Liver (tissue), 9 donors: ENCODE measurements around the gene INTS15. TPM values are rescaled to one million over a fixed set of nuclear protein-coding genes. Genes with fewer than 3 reads are reported as not detected.

ENCODE experiments used
- DNase-seq: peaks from one replicate; pipeline ENCODE4 v3.0.0-alpha.2; 2017; ENCODE audit warnings: low spot score
- H3K27ac ChIP-seq, 2 donors: one replicate each; pipeline ENCODE4 v1.7.0; 2013; ENCODE audit warnings: inconsistent platforms in 2 of 2, low read length in 2 of 2, control low read depth in 1 of 2, low read depth in 1 of 2, mild to moderate bottlenecking in 1 of 2
- H3K27me3 ChIP-seq, 4 donors: one replicate each; pipeline versions ENCODE4 v1.6.1 to v1.7.0; 2013; ENCODE audit warnings: low read length in 3 of 4, inconsistent platforms in 1 of 4, mild to moderate bottlenecking in 1 of 4, moderate library complexity in 1 of 4; ENCODE audit not compliant: control insufficient read depth in 4 of 4, insufficient read depth in 4 of 4
- H3K36me3 ChIP-seq, 4 donors: one replicate each; pipeline versions ENCODE4 v1.6.1 to v1.7.0; 2013; ENCODE audit warnings: low read length in 3 of 4, mild to moderate bottlenecking in 3 of 4, low read depth in 1 of 4, moderate library complexity in 1 of 4; ENCODE audit not compliant: control insufficient read depth in 4 of 4, insufficient read depth in 3 of 4
- H3K4me1 ChIP-seq, 4 donors: one replicate each; pipeline versions ENCODE4 v1.6.1 to v1.7.0; 2013; ENCODE audit warnings: low read length in 3 of 4, mild to moderate bottlenecking in 3 of 4, moderate library complexity in 1 of 4; ENCODE audit not compliant: control insufficient read depth in 4 of 4, insufficient read depth in 4 of 4
- H3K4me3 ChIP-seq, 3 donors: one replicate each; pipeline versions ENCODE4 v1.6.1 to v1.7.0; 2013; ENCODE audit warnings: low read length in 3 of 3, control low read depth in 1 of 3, low read depth in 1 of 3, mild to moderate bottlenecking in 1 of 3
- H3K9ac ChIP-seq, 2 donors: one replicate each; pipeline ENCODE4 v1.7.0; 2013; ENCODE audit warnings: low read length in 2 of 2, mild to moderate bottlenecking in 2 of 2, moderate library complexity in 2 of 2, control low read depth in 1 of 2, low read depth in 1 of 2
- H3K9me3 ChIP-seq, 4 donors: one replicate each; pipeline versions ENCODE4 v1.6.1 to v1.7.0; 2013; ENCODE audit warnings: low read length in 3 of 4; ENCODE audit not compliant: control insufficient read depth in 4 of 4
- EGR1 ChIP-seq, 2 donors: IDR thresholded peaks; 2 replicates each; pipeline ENCODE4 v1.6.1; 2016 to 2018; ENCODE audit warnings: antibody characterized with exemption in 2 of 2, low read depth in 2 of 2
- FOXA1 ChIP-seq: IDR thresholded peaks from 2 replicates; pipeline ENCODE4 v1.6.1; 2016; ENCODE audit warnings: antibody characterized with exemption
- FOXA2 ChIP-seq: IDR thresholded peaks from 2 replicates; pipeline ENCODE4 v1.6.1; 2016; ENCODE audit warnings: antibody characterized with exemption
- GABPA ChIP-seq, 2 donors: IDR thresholded peaks in 1 of 2; conservative IDR thresholded peaks in 1 of 2; 2 replicates each; pipeline ENCODE4 v1.6.1; 2016; ENCODE audit warnings: antibody characterized with exemption in 2 of 2, mild to moderate bottlenecking in 1 of 2, moderate library complexity in 1 of 2
- HNF4A ChIP-seq, 2 donors: conservative IDR thresholded peaks; 2 replicates each; pipeline ENCODE4 v1.6.1; 2016; ENCODE audit warnings: antibody characterized with exemption in 2 of 2, mild to moderate bottlenecking in 2 of 2
- HNF4G ChIP-seq: IDR thresholded peaks from 2 replicates; pipeline ENCODE4 v1.6.1; 2016; ENCODE audit warnings: antibody characterized with exemption
- JUND ChIP-seq, 2 donors: IDR thresholded peaks; 2 replicates each; pipeline ENCODE4 v1.6.1; 2016; ENCODE audit warnings: antibody characterized with exemption in 2 of 2
- NR2F2 ChIP-seq: IDR thresholded peaks from 2 replicates; pipeline ENCODE4 v1.6.1; 2016; ENCODE audit warnings: antibody characterized with exemption
- RAD21 ChIP-seq, 2 donors: IDR thresholded peaks; 2 replicates each; pipeline ENCODE4 v1.6.1; 2016; ENCODE audit warnings: antibody characterized with exemption in 2 of 2, mild to moderate bottlenecking in 2 of 2
- TAF1 ChIP-seq: conservative IDR thresholded peaks from 2 replicates; pipeline ENCODE4 v1.6.1; 2016; ENCODE audit warnings: antibody characterized with exemption, mild to moderate bottlenecking
- YY1 ChIP-seq: IDR thresholded peaks from 2 replicates; pipeline ENCODE4 v1.6.1; 2016; ENCODE audit warnings: antibody characterized with exemption, mild to moderate bottlenecking
- WGBS: extraction: QIAGEN DNeasy Blood & Tissue Kit; methylation state at CpG from one replicate; pipeline ENCODE4 v1.1.7; 2013; 5-methylcytosine and 5-hydroxymethylcytosine counted together
- polyA plus RNA-seq, 2 donors: library from polyadenylated mRNA; stranded (reverse) in 1 of 2; unstranded in 1 of 2; fragments of 200-250 nt in 1 of 2; fragments of >200 nt in 1 of 2; fragmentation: Nextera tagmentation in 1 of 2; extraction: Ambion mirVana in 1 of 2; gene quantifications; one replicate each; pipeline versions ENCODE4 v1.2.1 to v1.2.3, GENCODE V29; 2013 to 2015
- total RNA-seq, 2 donors: library from RNA; depleted of rRNA; stranded (reverse); fragments of >200 nt; gene quantifications; one replicate each; pipeline ENCODE4 v1.2.3, GENCODE V29; 2014
- TF ChIP-seq, protein P1 (sequence below): IDR thresholded peaks from 2 replicates; pipeline ENCODE4 v1.6.1; 2016; ENCODE audit warnings: antibody characterized with exemption, mild to moderate bottlenecking
- TF ChIP-seq, protein P2 (sequence below): IDR thresholded peaks from 2 replicates; pipeline ENCODE4 v1.6.1; 2016; ENCODE audit warnings: antibody characterized with exemption
- TF ChIP-seq, protein P3 (sequence below): IDR thresholded peaks from 2 replicates; pipeline ENCODE4 v1.6.1; 2016; ENCODE audit warnings: antibody characterized with exemption
- TF ChIP-seq, protein P4 (sequence below): fragments of 150-350 bp; IDR thresholded peaks from 2 replicates; pipeline ENCODE4 v1.5.1; 2017; ENCODE audit warnings: improper control_type of control experiment, low read depth, low read length; ENCODE audit not compliant: missing input control
- TF ChIP-seq, protein P5 (sequence below): IDR thresholded peaks from 2 replicates; pipeline ENCODE4 v1.6.1; 2016; ENCODE audit warnings: antibody characterized with exemption
- donor health status: healthy.
- donor health status: healthy.
- donor health status: healthy.
- donor health status: healthy.
- donor health status: healthy.

The INTS15 gene
- total and polyA plus RNA-seq, 4 donors, result 5.2 to 10.4 (median 8.2) TPM

DNA sequence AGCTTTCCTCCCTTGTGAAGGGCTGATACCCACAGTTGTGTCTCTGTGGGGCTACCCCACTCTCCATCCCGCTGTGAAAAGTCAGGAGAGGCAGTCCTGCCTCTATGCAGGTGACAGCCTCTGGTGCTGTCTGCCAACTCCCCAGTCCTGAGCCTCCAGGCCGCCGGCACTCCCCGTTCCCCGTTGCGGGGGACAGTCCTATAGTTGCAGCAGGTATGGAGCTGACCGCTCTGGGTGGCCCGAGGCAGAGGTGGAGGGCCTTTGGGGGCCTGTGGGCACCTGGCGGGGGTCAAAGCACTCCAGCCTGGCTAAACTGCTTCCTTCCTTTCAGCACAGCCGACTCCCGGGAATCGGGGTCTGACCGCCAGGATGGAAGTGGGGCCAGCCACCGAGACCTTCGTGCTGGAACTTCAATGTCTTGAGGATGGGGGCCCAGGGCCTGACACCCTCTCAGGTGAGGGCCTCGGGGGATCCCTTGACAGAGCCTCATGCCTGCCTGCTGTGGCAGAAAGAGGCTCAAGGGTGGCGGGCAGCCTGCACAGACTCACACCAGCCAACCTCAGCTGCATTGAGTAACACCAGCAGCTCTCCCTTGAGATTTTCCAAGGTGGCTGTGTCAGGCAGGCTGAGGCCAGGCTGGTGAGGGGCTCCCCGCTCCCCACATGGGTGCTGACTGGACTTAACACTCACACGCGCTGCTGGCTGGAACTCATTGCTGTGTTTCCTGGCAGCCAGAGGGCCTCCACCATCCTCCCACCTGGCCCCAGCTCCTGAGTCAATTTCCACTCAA, 27.2 kb downstream of the INTS15 start:
- Histone ChIP-seq H3K4me1 (peaks cover 0 to 7% (median 5%) of the 10 kb centered on the region in 4 donors), H3K36me3 (no peaks in the 10 kb centered on the region), H3K9me3 (no peaks in the 10 kb centered on the region), H3K27me3 (peaks cover 0 to 4% (median 3%) of the 10 kb centered on the region in 4 donors), H3K9ac (no peak overlapping the region), H3K4me3 (no peak overlapping the region), H3K27ac (no peak overlapping the region)
- no peak for DNase-seq
- TF ChIP-seq GABPA (IDR thresholded peaks at IDR 0.05 in 1 of 2, conservative IDR thresholded peaks at IDR 0.05 in 1 of 2), result no peak
- TF ChIP-seq, protein P1, sequence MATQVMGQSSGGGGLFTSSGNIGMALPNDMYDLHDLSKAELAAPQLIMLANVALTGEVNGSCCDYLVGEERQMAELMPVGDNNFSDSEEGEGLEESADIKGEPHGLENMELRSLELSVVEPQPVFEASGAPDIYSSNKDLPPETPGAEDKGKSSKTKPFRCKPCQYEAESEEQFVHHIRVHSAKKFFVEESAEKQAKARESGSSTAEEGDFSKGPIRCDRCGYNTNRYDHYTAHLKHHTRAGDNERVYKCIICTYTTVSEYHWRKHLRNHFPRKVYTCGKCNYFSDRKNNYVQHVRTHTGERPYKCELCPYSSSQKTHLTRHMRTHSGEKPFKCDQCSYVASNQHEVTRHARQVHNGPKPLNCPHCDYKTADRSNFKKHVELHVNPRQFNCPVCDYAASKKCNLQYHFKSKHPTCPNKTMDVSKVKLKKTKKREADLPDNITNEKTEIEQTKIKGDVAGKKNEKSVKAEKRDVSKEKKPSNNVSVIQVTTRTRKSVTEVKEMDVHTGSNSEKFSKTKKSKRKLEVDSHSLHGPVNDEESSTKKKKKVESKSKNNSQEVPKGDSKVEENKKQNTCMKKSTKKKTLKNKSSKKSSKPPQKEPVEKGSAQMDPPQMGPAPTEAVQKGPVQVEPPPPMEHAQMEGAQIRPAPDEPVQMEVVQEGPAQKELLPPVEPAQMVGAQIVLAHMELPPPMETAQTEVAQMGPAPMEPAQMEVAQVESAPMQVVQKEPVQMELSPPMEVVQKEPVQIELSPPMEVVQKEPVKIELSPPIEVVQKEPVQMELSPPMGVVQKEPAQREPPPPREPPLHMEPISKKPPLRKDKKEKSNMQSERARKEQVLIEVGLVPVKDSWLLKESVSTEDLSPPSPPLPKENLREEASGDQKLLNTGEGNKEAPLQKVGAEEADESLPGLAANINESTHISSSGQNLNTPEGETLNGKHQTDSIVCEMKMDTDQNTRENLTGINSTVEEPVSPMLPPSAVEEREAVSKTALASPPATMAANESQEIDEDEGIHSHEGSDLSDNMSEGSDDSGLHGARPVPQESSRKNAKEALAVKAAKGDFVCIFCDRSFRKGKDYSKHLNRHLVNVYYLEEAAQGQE, result no peak
- no peak for TF ChIP-seq EGR1 (IDR thresholded peaks at IDR 0.05; ENCODE audit: low read depth in 2 of 2)
- TF ChIP-seq TAF1, result no peak
- TF ChIP-seq RAD21 (IDR thresholded peaks at IDR 0.05), result no peak
- no peak for TF ChIP-seq YY1
- TF ChIP-seq FOXA2, result no peak
- TF ChIP-seq, protein P2, sequence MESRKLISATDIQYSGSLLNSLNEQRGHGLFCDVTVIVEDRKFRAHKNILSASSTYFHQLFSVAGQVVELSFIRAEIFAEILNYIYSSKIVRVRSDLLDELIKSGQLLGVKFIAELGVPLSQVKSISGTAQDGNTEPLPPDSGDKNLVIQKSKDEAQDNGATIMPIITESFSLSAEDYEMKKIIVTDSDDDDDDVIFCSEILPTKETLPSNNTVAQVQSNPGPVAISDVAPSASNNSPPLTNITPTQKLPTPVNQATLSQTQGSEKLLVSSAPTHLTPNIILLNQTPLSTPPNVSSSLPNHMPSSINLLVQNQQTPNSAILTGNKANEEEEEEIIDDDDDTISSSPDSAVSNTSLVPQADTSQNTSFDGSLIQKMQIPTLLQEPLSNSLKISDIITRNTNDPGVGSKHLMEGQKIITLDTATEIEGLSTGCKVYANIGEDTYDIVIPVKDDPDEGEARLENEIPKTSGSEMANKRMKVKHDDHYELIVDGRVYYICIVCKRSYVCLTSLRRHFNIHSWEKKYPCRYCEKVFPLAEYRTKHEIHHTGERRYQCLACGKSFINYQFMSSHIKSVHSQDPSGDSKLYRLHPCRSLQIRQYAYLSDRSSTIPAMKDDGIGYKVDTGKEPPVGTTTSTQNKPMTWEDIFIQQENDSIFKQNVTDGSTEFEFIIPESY, result no peak
- TF ChIP-seq, protein P3, sequence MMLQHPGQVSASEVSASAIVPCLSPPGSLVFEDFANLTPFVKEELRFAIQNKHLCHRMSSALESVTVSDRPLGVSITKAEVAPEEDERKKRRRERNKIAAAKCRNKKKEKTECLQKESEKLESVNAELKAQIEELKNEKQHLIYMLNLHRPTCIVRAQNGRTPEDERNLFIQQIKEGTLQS, result no peak
- no peak for TF ChIP-seq HNF4G
- TF ChIP-seq HNF4A (conservative IDR thresholded peaks at IDR 0.05), result no peak
- no peak for TF ChIP-seq FOXA1
- TF ChIP-seq, protein P4, sequence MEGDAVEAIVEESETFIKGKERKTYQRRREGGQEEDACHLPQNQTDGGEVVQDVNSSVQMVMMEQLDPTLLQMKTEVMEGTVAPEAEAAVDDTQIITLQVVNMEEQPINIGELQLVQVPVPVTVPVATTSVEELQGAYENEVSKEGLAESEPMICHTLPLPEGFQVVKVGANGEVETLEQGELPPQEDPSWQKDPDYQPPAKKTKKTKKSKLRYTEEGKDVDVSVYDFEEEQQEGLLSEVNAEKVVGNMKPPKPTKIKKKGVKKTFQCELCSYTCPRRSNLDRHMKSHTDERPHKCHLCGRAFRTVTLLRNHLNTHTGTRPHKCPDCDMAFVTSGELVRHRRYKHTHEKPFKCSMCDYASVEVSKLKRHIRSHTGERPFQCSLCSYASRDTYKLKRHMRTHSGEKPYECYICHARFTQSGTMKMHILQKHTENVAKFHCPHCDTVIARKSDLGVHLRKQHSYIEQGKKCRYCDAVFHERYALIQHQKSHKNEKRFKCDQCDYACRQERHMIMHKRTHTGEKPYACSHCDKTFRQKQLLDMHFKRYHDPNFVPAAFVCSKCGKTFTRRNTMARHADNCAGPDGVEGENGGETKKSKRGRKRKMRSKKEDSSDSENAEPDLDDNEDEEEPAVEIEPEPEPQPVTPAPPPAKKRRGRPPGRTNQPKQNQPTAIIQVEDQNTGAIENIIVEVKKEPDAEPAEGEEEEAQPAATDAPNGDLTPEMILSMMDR, result no peak
- TF ChIP-seq NR2F2, result no peak
- WGBS, result 95% methylated on average over 20 of the region's 20 CpGs

DNA sequence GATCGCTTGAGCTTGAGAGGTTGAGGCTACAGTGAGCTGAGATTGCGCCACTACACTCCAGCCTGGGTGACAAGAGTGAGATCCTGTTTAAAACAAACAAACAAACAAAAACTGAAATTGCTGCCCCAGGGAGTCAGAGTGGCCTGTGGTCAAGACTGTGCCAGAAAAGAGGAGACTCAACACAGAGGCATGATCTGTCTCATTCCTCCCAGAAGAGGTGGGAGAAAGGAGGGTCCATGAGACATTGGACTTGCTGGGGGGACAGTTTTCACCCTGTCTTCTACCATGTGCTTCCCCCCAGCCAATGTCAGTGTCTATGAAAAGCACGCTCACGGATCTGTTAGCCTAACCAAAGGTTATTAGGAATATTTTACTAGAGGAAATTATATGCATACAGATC, 28.8 kb downstream of the INTS15 start:
- H3K27me3 ChIP-seq, result peaks cover 0 to 4% (median 3%) of the 10 kb centered on the region in 4 donors
- H3K36me3 ChIP-seq, result no peaks in the 10 kb centered on the region
- no peak overlapping the region for H3K9ac ChIP-seq
- H3K9me3 ChIP-seq, result no peaks in the 10 kb centered on the region
- peaks cover 0 to 7% (median 5%) of the 10 kb centered on the region in 4 donors for H3K4me1 ChIP-seq
- WGBS, result 88% methylated on average over 4 of the region's 4 CpGs
- DNase-seq, result no peak
- H3K4me3 ChIP-seq, result no peak overlapping the region
- no peak overlapping the region for H3K27ac ChIP-seq
- no peak for TF ChIP-seq YY1
- TF ChIP-seq, protein P5, sequence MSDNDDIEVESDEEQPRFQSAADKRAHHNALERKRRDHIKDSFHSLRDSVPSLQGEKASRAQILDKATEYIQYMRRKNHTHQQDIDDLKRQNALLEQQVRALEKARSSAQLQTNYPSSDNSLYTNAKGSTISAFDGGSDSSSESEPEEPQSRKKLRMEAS, result no peak
- TF ChIP-seq NR2F2, result no peak
- no peak for TF ChIP-seq JUND (IDR thresholded peaks at IDR 0.05)
- TF ChIP-seq TAF1, result no peak
- TF ChIP-seq, protein P1, result no peak
- TF ChIP-seq, protein P3, result no peak
- no peak for TF ChIP-seq GABPA (IDR thresholded peaks at IDR 0.05 in 1 of 2, conservative IDR thresholded peaks at IDR 0.05 in 1 of 2)
- TF ChIP-seq EGR1 (IDR thresholded peaks at IDR 0.05; ENCODE audit: low read depth in 2 of 2), result no peak
- TF ChIP-seq HNF4A (conservative IDR thresholded peaks at IDR 0.05), result no peak
